Cardiac fibroblast (primary cell): Measurements from ENCODE around the gene GLI3.
A peak's percentile ranks its signal among the peaks of the same experiment; 100 is the strongest.

Source experiments
- DNase-seq, 2 donors: peaks; one replicate each; pipeline versions ENCODE4 v3.0.0 to v3.0.0-alpha.2; 2010; ENCODE audit warnings: low read depth in 2 of 2
- H3K4me3 ChIP-seq, 2 donors: replicated peaks in 1 of 2; 1 replicate in 1 of 2; 2 replicates in 1 of 2; pipeline ENCODE4 v1.5.1; 2011; ENCODE audit warnings: low read depth in 2 of 2, low read length in 2 of 2, mild to moderate bottlenecking in 2 of 2, moderate library complexity in 1 of 2
- TF ChIP-seq, protein P1 (sequence below): IDR thresholded peaks from one replicate; pipeline ENCODE4 v1.5.1; 2011; ENCODE audit warnings: low read depth, mild to moderate bottlenecking, low read length, inconsistent platforms

Gene GLI3

GRCh38 chr7:41976411-41976810 lies 260.6 kb downstream of the GLI3 start:
- no peak for DNase-seq
- TF ChIP-seq, protein P1, sequence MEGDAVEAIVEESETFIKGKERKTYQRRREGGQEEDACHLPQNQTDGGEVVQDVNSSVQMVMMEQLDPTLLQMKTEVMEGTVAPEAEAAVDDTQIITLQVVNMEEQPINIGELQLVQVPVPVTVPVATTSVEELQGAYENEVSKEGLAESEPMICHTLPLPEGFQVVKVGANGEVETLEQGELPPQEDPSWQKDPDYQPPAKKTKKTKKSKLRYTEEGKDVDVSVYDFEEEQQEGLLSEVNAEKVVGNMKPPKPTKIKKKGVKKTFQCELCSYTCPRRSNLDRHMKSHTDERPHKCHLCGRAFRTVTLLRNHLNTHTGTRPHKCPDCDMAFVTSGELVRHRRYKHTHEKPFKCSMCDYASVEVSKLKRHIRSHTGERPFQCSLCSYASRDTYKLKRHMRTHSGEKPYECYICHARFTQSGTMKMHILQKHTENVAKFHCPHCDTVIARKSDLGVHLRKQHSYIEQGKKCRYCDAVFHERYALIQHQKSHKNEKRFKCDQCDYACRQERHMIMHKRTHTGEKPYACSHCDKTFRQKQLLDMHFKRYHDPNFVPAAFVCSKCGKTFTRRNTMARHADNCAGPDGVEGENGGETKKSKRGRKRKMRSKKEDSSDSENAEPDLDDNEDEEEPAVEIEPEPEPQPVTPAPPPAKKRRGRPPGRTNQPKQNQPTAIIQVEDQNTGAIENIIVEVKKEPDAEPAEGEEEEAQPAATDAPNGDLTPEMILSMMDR = no peak
- H3K4me3 ChIP-seq = no peak overlapping the region

DNA sequence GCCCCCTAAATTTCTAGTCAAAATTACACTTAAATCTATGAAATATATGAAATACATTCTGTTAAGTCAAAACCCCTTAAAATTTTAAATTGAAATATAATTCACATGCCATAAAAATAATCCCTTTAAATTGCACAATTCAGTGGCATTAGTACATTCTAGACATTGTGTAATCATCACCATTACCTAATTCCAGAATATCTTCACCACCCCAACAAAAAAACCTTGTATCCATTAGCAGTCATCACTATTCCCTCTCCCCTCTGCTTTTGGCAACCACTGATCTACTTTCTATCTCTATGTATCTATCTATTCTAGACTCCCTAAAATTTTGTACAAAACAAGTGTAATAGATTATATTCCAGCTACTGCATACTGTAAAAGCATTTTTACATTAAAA lies 261.2 kb downstream of the GLI3 start:
- H3K4me3 ChIP-seq = no peak overlapping the region
- TF ChIP-seq, protein P1 = no peak
- peak; percentile 44 to 59 for DNase-seq

- DNase-seq = no peak
- no peak overlapping the region for H3K4me3 ChIP-seq
- TF ChIP-seq, protein P1 = no peak
These were observed 262.0 kb downstream of the GLI3 start for GRCh38 chr7:41974870-41975557.

- TF ChIP-seq, protein P1 = no peak
- no peak for DNase-seq
- no peak overlapping the region for H3K4me3 ChIP-seq
These were observed 263.7 kb downstream of the GLI3 start for GRCh38 chr7:41973202-41973730.

GRCh38 chr7:41972776-41973175 lies 264.2 kb downstream of the GLI3 start:
- H3K4me3 ChIP-seq = no peak overlapping the region
- TF ChIP-seq, protein P1 = no peak
- DNase-seq = no peak

DNA sequence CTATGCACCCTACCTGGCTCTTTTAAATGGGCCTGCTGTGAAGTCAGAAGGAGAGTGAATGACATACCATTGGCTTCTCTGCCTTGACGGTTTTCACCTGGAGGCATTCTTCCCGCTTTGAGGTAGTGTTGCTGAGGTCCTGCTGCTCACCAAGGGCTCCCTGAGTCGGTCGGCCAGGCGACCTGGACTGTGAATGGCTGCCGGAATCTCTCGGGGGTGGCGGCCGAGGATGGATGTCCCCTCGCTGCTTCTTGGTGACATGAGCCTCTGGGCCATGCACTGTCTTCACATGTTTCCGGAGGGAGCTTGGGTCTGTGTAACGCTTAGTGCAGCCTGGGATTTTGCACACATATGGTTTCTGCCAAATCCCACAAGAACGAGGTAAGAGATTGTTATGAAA lies 264.7 kb downstream of the GLI3 start:
- TF ChIP-seq, protein P1 = no peak
- no peak for DNase-seq
- no peak overlapping the region for H3K4me3 ChIP-seq
